SK-N-SH (cell line): ENCODE results near the gene RAB7B. TPM values are rescaled to one million over a fixed set of nuclear protein-coding genes. Genes with fewer than 3 reads are reported as not detected.
"Not testable (repeated sequence)": the region's sequence is repeated elsewhere in the genome, so short reads cannot be mapped to it uniquely, and the experiment has no call there.

Experiments used
- CTCF ChIA-PET: fragments of 300-600, 350-600 bp; formaldehyde crosslinking; extraction: SDS; loops from one replicate; lab custom pipeline; 2021; lab: Yijun Ruan, JAX
- POLR2A ChIA-PET: fragments of 350-600 bp; sonication (Branson Sonifier 250); formaldehyde crosslinking; extraction: SDS; loops from one replicate; lab custom pipeline; 2020; ENCODE audit warnings: antibody characterized with exemption, inconsistent platforms; lab: Yijun Ruan, JAX
- DNase-seq: peaks from one replicate; pipeline ENCODE4 v3.0.0; 2012
- H2AFZ ChIP-seq: fragments of 200-600 bp; sonication (generic); 2 replicates; pipeline ENCODE4 v1.8.1; 2016; ENCODE audit warnings: antibody characterized with exemption, mild to moderate bottlenecking, low read depth
- H3F3A ChIP-seq: fragments of 200-600 bp; sonication (generic); replicated peaks from 2 replicates; pipeline ENCODE3; 2016; ENCODE audit warnings: antibody characterized with exemption, mild to moderate bottlenecking; ENCODE audit not compliant: insufficient read depth
- H3K27ac ChIP-seq, 2 experiments: fragments of 200-500 bp in 1 of 2; fragments of 200-600 bp in 1 of 2; sonication (Bioruptor generic) in 1 of 2; sonication (generic), shearing (Covaris generic) in 1 of 2; 2 replicates each; pipeline versions ENCODE4 v1.5.1 to v1.6.1; 2014 to 2016; ENCODE audit warnings: low read depth in 2 of 2, inconsistent platforms in 1 of 2, low read length in 1 of 2, mild to moderate bottlenecking in 1 of 2, mixed read lengths in 1 of 2
- H3K27me3 ChIP-seq: fragments of 200-600 bp; sonication (generic), shearing (Covaris generic); 2 replicates; pipeline ENCODE4 v1.6.1; 2016; ENCODE audit warnings: mixed run types; ENCODE audit not compliant: insufficient read depth
- H3K36me3 ChIP-seq, 2 experiments: fragments of 200-500 bp in 1 of 2; fragments of 200-600 bp in 1 of 2; sonication (Bioruptor generic) in 1 of 2; sonication (generic) in 1 of 2; replicated peaks in 1 of 2; 2 replicates each; pipeline versions ENCODE3 to v1.5.1; 2014 to 2016; ENCODE audit warnings: low read length in 1 of 2, mild to moderate bottlenecking in 1 of 2; ENCODE audit not compliant: insufficient read depth in 2 of 2, control insufficient read depth in 1 of 2
- H3K4me1 ChIP-seq, 2 experiments: fragments of 200-500 bp in 1 of 2; fragments of 200-600 bp in 1 of 2; sonication (Bioruptor generic) in 1 of 2; sonication (generic), shearing (Covaris generic) in 1 of 2; 2 replicates each; pipeline versions ENCODE4 v1.5.1 to v1.6.1; 2014 to 2016; ENCODE audit warnings: low read depth in 1 of 2, low read length in 1 of 2, mixed run types in 1 of 2; ENCODE audit not compliant: insufficient read depth in 2 of 2, control insufficient read depth in 1 of 2
- H3K4me2 ChIP-seq: fragments of 200-600 bp; sonication (generic), shearing (Covaris generic); 2 replicates; pipeline ENCODE4 v1.6.1; 2017; ENCODE audit warnings: mixed run types
- H3K4me3 ChIP-seq, 2 experiments: fragments of 200-500 bp in 1 of 2; fragments of 200-600 bp in 1 of 2; sonication (Bioruptor generic) in 1 of 2; sonication (generic), shearing (Covaris generic) in 1 of 2; 2 replicates each; pipeline versions ENCODE4 v1.5.1 to v1.8.1; 2014 to 2016; ENCODE audit warnings: low read depth in 2 of 2, inconsistent platforms in 1 of 2, low read length in 1 of 2, mild to moderate bottlenecking in 1 of 2, mixed read lengths in 1 of 2, moderate library complexity in 1 of 2
- H3K79me2 ChIP-seq: fragments of 200-600 bp; sonication (generic); 2 replicates; pipeline ENCODE4 v1.8.1; 2017; ENCODE audit warnings: mild to moderate bottlenecking; ENCODE audit not compliant: insufficient read depth
- H3K9ac ChIP-seq: fragments of 200-600 bp; sonication (generic); 2 replicates; pipeline ENCODE4 v1.6.1; 2017; ENCODE audit warnings: mixed run types
- H3K9me2 ChIP-seq: fragments of 200-600 bp; sonication (generic); 2 replicates; pipeline ENCODE4 v1.6.1; 2017; ENCODE audit warnings: mixed run types
- H3K9me3 ChIP-seq: fragments of 200-600 bp; sonication (generic); 2 replicates; pipeline ENCODE4 v1.6.1; 2017; ENCODE audit warnings: mixed run types, mild to moderate bottlenecking, moderate library complexity
- H4K20me1 ChIP-seq: fragments of 200-600 bp; sonication (generic); 2 replicates; pipeline ENCODE4 v1.6.1; 2017; ENCODE audit warnings: mild to moderate bottlenecking, mixed run types; ENCODE audit not compliant: insufficient read depth
- CHD2 ChIP-seq: fragments of 150-350 bp; IDR thresholded peaks from 2 replicates; pipeline ENCODE4 v1.6.1; 2018; ENCODE audit warnings: low read length; ENCODE audit not compliant: partially characterized antibody
- FOSL2 ChIP-seq: IDR thresholded peaks from 2 replicates; pipeline ENCODE4 v1.4.0; 2012; ENCODE audit warnings: low read depth, mild to moderate bottlenecking, moderate library complexity, borderline replicate concordance
- GATA2 ChIP-seq: sonication (generic); formaldehyde crosslinking; IDR thresholded peaks from 2 replicates; pipeline ENCODE4 v1.5.0; 2020; ENCODE audit warnings: mild to moderate bottlenecking, missing genetic modification reagents
- JUND ChIP-seq: IDR thresholded peaks from 2 replicates; pipeline ENCODE4 v1.4.0; 2012
- REST ChIP-seq: IDR thresholded peaks from 2 replicates; pipeline ENCODE4 v1.6.1; 2012; ENCODE audit warnings: mild to moderate bottlenecking, low read depth, low read length, moderate library complexity
- WGBS: methylation state at CpG from one replicate; pipeline ENCODE4 v1.1.6; 2017; ENCODE audit warnings: low lambda C conversion rate; 5-methylcytosine and 5-hydroxymethylcytosine counted together
- polyA plus RNA-seq, 3 experiments: library from polyadenylated mRNA; depleted of rRNA; stranded (reverse); fragments of >200 nt; gene quantifications; 2 replicates each; pipeline ENCODE4 v1.2.3, GENCODE V29; 2012

RAB7B gene, protein sequence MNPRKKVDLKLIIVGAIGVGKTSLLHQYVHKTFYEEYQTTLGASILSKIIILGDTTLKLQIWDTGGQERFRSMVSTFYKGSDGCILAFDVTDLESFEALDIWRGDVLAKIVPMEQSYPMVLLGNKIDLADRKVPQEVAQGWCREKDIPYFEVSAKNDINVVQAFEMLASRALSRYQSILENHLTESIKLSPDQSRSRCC
- polyA plus RNA-seq (2012; rRNA removed): 0.15 and 0.24 TPM in 2 replicates
- polyA plus RNA-seq (2012; cell fraction: cytosol; rRNA removed): 0.14 and 0.19 TPM in 2 replicates
- polyA plus RNA-seq (2012; cell fraction: nucleus; rRNA removed): 0.24 and 0.29 TPM in 2 replicates

- Histone ChIP-seq H3K79me2 (no peaks in the 10 kb centered on the region), H4K20me1 (no peaks in the 10 kb centered on the region), H3K27me3 (no peaks in the 10 kb centered on the region), H3K4me3 (no peak within 1 kb of the TSS), H3K36me3 (no peaks in the 10 kb centered on the region), H3K4me1 (peaks cover 0 to 17% of the 10 kb centered on the region in 2 experiments; a peak in 2 of 4 replicates), H3K27ac (no peak within 1 kb of the TSS), H3K4me2 (peak within 1 kb of the TSS; percentile 58; the same call in 1 of the 2 replicates), H3K9ac (no peak within 1 kb of the TSS), H3F3A (peaks cover 10% of the 10 kb centered on the region), H3K9me2 (no peaks in the 10 kb centered on the region), H3K9me3 (no peaks in the 10 kb centered on the region), H2AFZ (peak within 1 kb of the TSS; percentile 75; the same call in 1 of the 2 replicates)
- no peak for DNase-seq
- WGBS: 78% methylated on average over 12 of the region's 12 CpGs
- POLR2A ChIA-PET: no interaction called here
- CTCF ChIA-PET: interaction anchor here (1.1 to 1.6 kb wide), 3 partner anchors 26 to 103 kb away, joined by 3 to 7 read pairs (median 4); no protein-coding TSS in a partner anchor
- TF ChIP-seq FOSL2: no peak
- TF ChIP-seq GATA2 (CRISPR knock-in tag): no peak
- TF ChIP-seq CHD2: no peak
- TF ChIP-seq JUND: no peak
- TF ChIP-seq REST: no peak
Measured at GRCh38 chr1:206002871-206003801, at the start of gene RAB7B. TSS of gene RAB7B (minus strand) at chr1:206003395. CDS start at chr1:205994135, 9,260 bp downstream.

DNA sequence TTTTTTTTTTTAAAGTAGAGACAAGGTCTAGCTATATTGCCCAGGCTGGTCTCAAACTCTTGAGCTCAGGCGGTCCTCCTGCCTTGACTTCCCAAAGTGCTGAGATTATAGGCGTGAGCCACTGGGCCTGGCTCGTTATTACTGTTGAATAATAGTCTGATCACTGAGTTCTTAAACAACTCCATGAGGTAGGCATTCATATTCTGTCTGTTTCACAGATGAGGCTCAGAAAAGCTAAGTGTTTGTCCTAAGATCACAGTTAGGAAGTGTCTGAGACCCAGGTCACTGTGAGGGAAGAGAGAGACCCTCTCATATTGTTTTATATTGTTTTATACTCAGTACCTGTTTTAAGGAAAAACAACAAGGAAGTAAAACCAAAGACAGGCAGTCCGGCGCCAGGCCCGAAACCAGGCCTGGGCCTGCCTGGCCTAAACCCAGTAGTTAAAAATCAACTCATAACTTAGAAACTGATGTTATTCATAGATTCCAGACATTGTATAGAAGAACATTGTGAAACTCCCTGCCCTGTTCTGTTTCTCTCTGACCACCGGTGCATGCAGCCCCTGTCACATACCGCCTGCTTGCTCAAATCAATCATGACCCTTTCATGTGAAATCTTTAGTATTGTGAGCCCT is 49.2 kb upstream of the RAB7B start:
- H3K9me3 ChIP-seq, H3F3A ChIP-seq, H3K9me2 ChIP-seq, H2AFZ ChIP-seq, H3K9ac ChIP-seq, H3K4me2 ChIP-seq, POLR2A ChIA-PET, H3K27ac ChIP-seq, H3K4me3 ChIP-seq, H4K20me1 ChIP-seq, DNase-seq, H3K79me2 ChIP-seq, H3K36me3 ChIP-seq, H3K4me1 ChIP-seq: not testable (repeated sequence)
- 81% methylated on average over 6 of the region's 8 CpGs for WGBS
- H3K27me3 ChIP-seq: peaks cover 17% of the 10 kb centered on the region; the same call in 1 of the 2 replicates
- CTCF ChIA-PET: interaction anchor here (1.5 to 1.7 kb wide), 2 partner anchors 21 to 75 kb away, joined by 6 to 10 read pairs; no protein-coding TSS in a partner anchor
